IPS-15b (cell line): ENCODE results near the gene IBA57.
"Not testable (repeated sequence)": the region's sequence is repeated elsewhere in the genome, so short reads cannot be mapped to it uniquely, and the experiment has no call there.

ENCODE experiments used
- H3K27me3 ChIP-seq: one replicate; pipeline ENCODE4 v1.6.1; 2013; ENCODE audit warnings: low read length; ENCODE audit not compliant: control insufficient read depth, insufficient read depth
- H3K36me3 ChIP-seq: one replicate; pipeline ENCODE4 v1.6.1; 2013; ENCODE audit warnings: low read length; ENCODE audit not compliant: control insufficient read depth, insufficient read depth
- H3K4me1 ChIP-seq: one replicate; pipeline ENCODE4 v1.6.1; 2013; ENCODE audit warnings: mild to moderate bottlenecking, low read length; ENCODE audit not compliant: control insufficient read depth, insufficient read depth
- H3K4me3 ChIP-seq: one replicate; pipeline ENCODE4 v1.5.1; 2013; ENCODE audit warnings: low read depth, low read length
- H3K9ac ChIP-seq: one replicate; pipeline ENCODE4 v1.6.1; 2013; ENCODE audit warnings: low read depth, mild to moderate bottlenecking, low read length
- H3K9me3 ChIP-seq: one replicate; pipeline ENCODE4 v1.6.1; 2013; ENCODE audit warnings: mild to moderate bottlenecking, low read length; ENCODE audit not compliant: control insufficient read depth, insufficient read depth

IBA57 gene

DNA sequence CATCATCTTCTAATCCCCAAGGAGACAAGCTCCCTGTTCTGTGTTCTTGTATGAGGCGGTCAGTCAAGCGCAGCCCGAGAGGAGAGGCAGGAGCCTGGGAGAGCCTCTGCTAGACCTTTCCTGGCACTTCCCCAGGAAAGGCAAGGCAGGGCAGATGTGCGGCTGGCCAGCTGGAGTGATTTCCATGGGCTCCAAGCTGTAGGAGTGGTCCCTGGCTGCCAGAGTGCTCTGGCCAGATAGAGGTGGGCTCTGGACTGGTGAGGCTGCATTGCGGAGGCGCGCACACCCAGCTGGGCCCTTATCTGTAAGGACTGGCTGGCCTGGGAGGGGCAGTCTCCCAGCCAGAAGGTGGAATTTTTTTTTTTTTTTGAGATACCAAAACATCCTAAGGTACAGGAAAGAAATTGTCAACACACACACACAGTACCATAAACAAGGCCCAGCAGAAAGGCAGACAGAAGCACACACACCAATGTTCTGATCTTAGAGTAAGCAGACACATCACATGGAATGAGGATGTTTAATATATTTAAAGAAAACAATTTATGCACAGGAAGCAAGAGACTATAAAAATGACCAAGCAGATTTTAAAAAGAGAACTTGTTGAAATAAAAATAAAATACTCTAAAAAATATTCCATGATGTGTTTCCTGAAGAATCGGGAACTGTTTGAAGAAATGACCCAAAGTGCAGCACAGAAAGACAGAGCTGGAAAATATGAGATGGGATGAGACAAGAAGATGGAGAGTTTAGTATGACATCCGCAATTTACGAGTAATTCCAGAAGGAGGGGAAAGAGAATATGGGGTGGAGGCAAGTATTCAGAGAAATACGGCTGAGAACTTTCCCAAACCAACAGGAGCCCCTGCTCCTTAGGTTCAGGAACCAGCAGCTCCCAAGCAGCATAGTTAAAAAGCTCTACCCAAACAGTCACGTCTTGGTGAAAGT lies 13.4 kb downstream of the IBA57 start:
- no peak overlapping the region for H3K9ac ChIP-seq
- no peaks in the 10 kb centered on the region for H3K27me3 ChIP-seq
- no peaks in the 10 kb centered on the region for H3K4me1 ChIP-seq
- no peaks in the 10 kb centered on the region for H3K36me3 ChIP-seq
- no peaks in the 10 kb centered on the region for H3K9me3 ChIP-seq
- no peak overlapping the region for H3K4me3 ChIP-seq

DNA sequence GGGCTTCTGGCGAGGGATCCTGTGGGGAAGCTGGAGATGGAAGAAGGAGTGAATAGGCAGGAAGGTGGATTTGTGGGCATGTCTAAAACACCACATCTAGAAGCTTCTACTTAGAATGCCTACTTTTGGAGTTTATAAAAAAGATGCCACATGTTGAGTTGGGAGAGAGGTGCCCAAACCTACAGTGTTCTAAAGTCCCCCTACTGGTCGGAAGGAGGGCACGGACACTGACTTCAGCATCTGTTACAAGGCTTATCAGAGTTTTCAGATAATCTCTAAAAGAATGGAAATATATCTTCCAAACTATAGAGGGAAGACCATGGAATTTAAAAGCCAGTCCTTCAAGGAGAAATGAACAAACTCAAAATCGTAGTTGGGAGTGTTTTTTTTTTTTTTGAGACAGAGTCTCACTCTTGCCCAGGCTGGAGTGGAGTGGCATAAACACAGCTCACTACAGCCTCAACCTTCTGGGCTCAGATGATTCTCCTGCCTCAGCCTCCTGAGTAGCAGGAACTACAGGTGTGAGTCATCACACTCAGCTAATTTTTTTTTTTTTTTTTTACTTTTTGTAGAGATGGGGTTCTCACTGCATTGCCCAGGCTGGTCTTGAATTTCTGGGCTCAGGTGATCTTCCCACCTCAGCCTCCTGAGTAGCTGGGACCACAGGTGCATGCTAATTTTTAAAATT lies 14.8 kb downstream of the IBA57 start:
- Histone ChIP-seq H3K4me3 (no peak overlapping the region), H3K27me3 (no peaks in the 10 kb centered on the region), H3K9ac (no peak overlapping the region), H3K9me3 (no peaks in the 10 kb centered on the region), H3K4me1 (no peaks in the 10 kb centered on the region), H3K36me3 (no peaks in the 10 kb centered on the region)

DNA sequence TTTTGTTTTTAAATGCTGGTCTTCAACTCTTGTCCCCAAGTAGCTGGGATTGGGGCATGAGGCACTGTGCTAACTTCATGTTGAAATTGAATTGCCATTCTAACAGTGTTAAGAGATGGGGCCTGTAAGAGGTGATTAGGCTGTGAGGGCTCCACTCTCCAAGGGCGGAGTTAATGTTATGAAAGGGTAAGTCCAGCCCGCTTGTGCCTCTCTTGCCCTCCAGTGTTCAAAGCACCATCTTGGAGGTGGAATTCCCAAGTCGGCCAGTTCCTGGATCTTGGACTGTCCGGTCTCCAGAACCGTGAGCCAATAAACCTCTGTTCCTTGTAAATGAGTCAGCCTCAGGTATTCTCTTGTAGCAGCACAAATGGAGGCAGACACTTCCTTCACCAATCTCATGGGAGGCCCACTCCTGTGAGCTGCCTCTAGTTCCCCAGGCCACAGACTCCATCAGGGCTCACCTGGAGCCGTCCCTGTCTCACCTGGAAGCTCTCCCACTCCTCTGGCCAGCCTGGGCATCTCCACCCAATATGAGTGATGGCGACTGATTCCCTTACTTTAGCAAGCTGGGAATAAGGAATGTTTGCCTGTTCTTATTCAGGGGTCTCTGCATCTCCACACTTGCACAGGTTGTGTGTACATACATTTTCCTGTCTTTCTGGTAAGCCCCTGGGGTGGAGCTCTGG lies 15.5 kb downstream of the IBA57 start:
- H3K36me3 ChIP-seq: no peaks in the 10 kb centered on the region
- H3K4me1 ChIP-seq: no peaks in the 10 kb centered on the region
- H3K9me3 ChIP-seq: no peaks in the 10 kb centered on the region
- no peaks in the 10 kb centered on the region for H3K27me3 ChIP-seq
- H3K9ac ChIP-seq: no peak overlapping the region
- no peak overlapping the region for H3K4me3 ChIP-seq

DNA sequence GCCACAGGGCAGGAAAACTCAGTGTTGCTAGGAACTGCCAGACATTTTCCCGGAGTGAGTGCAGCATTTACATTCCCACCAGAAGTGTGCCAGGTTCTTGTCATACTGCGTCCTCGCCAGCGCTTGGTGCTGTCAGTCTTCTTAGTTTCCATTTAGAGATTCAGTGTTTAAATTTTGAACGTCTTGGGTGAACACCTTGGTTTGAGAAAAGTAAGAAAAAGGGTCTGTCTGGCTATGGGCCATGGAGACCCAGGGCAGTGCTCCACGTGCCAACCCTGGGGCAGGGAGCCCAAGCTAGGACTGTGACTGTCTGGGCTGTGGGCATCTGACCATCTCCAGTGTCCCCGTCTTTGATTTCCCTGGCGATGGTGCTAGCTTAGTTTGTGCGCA lies 16.0 kb downstream of the IBA57 start:
- Histone ChIP-seq H3K9ac (no peak overlapping the region), H3K4me3 (no peak overlapping the region), H3K27me3 (no peaks in the 10 kb centered on the region), H3K9me3 (no peaks in the 10 kb centered on the region), H3K36me3 (no peaks in the 10 kb centered on the region), H3K4me1 (no peaks in the 10 kb centered on the region)

DNA sequence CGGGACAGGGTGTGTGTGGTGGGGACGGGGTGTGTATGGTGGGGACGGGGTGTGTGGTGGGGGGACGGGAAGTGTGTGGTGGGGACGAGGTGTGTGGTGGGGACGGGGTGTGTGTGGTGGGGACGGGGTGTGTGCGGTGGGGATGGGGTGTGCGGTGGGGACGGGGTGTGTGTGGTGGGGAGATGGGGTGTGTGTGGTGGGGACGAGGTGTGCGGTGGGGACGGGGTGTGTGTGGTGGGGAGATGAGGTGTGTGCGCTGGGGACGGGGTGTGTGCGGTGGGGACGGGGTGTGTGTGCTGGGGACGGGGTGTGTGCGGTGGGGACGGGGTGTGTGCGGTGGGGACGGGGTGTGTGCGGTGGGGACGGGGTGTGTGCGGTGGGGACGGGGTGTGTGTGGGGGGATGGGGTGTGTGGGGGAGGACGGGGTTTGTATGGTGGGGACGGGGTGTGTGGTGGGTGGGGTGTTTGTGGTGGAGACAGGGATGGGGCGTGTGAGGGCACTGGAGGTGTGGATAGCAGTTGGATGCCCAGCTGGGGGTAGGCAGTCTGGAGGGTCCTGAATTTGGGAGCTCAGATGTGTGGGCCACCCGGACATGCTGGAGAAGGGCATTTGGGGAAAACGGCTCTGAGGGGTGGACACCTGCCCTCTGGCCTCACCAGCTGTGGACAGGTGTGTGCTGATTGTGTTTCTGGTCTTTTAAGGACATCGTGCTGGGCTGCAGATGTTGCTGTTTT lies 16.9 kb downstream of the IBA57 start:
- no peak overlapping the region for H3K9ac ChIP-seq

DNA sequence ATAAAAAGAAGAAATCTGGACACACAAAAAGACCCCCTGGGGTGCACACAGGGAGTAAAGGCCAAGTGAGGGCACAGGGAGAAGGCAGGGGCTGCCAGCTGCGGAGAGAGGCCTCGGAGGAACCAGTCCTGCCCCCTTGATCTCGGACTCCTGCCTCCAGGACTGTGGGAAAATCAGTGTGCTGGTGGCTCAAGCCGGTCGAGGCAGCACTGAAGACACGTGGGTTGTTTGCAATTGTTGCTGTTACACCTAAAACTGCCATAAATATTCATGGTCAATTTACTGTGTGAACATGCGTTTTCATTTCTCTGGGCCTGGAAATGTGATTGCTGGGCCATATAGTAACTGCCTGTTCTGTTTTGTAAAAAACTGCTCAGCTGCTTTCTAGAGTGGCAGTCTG lies 18.5 kb downstream of the IBA57 start:
- Histone ChIP-seq H3K9me3 (no peaks in the 10 kb centered on the region), H3K36me3 (no peaks in the 10 kb centered on the region), H3K9ac (no peak overlapping the region), H3K27me3 (no peaks in the 10 kb centered on the region), H3K4me3 (no peak overlapping the region), H3K4me1 (no peaks in the 10 kb centered on the region)

More for the DNA sequence above, 16.9 kb downstream of the IBA57 start:
- Histone ChIP-seq H3K4me1 (no peaks in the 10 kb centered on the region), H3K36me3 (no peaks in the 10 kb centered on the region), H3K27me3 (no peaks in the 10 kb centered on the region), H3K4me3 (no peak overlapping the region), H3K9me3 (no peaks in the 10 kb centered on the region)

DNA sequence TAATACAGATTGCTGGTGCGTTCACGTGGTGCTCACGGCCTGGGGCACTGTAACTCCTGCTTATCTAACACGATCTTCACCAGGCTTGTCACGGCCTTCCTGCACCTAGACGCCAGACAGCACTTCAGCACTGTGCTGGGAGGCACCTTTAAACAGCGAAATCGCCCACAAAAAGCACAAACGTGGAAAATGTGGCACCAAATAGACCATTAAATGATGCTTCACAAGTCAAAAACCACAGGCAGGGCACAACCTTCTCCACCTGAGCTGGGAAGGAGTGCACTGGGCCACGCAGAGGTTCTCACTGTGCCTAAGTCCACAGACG lies 20.0 kb downstream of the IBA57 start:
- no peak overlapping the region for H3K9ac ChIP-seq
- H3K27me3 ChIP-seq: no peaks in the 10 kb centered on the region
- no peaks in the 10 kb centered on the region for H3K36me3 ChIP-seq
- no peaks in the 10 kb centered on the region for H3K4me1 ChIP-seq
- no peaks in the 10 kb centered on the region for H3K9me3 ChIP-seq
- no peak overlapping the region for H3K4me3 ChIP-seq

DNA sequence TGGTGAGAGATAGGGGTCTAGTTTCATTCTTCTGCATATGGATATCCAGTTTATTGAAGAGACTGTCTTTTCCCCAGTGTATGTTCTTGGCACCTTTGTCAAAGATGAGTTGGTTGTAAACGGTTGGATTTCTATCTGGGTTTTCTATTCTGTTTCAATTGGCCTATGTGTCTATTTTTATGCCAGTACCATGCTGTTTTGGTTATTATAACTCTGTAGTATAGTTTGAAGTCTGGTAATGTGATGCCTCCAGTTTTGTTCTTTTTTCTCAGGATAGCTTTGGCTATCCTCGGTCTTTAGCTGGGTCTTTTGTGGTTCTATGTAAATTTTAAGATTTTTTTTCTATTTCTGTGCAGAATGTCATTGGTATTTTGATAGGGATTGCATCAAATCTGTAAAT lies 22.6 kb downstream of the IBA57 start:
- not testable (repeated sequence) for H3K9ac ChIP-seq, H3K36me3 ChIP-seq, H3K27me3 ChIP-seq, H3K4me1 ChIP-seq, H3K9me3 ChIP-seq, H3K4me3 ChIP-seq

DNA sequence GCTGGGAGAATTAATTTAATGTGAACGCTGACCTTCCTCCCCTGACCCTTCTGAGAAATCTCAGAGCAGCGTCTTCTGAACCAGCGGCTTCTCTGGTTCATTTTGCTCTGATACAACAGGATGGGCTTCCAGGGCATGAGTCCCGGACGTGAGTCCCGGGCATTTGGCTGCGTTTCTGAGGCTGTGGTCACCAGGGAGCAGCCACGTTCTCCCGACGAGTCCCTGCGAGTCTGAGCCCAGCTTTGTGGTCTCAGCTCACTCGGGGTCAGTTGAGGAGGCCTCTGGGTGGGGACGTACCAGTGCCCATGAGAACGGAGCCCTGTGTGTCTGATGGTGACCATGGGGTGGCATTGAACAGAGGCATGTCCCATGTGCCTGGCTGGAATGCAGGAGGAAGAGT lies 24.6 kb downstream of the IBA57 start:
- no peaks in the 10 kb centered on the region for H3K27me3 ChIP-seq
- no peaks in the 10 kb centered on the region for H3K36me3 ChIP-seq
- H3K9ac ChIP-seq: no peak overlapping the region
- no peaks in the 10 kb centered on the region for H3K9me3 ChIP-seq
- H3K4me3 ChIP-seq: no peak overlapping the region
- H3K4me1 ChIP-seq: no peaks in the 10 kb centered on the region

DNA sequence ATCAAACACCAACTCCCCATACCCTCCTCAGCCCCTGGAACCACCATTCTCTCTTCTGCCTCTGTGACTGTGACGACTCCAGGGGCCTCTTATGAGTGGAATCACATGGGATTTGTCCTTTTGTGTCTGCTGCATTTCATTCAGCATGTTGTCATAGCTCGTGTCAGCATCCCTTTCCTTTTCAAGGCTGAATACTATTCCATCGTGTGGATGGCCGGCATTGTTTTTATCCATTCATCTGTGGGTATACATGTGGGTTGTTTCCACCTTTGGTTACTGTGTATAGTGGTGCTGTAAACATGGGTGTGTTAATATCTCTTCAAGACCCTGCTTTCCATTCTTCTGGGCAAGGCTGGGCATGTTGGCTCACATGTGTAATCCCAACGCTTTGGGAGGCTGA lies 25.2 kb downstream of the IBA57 start:
- H3K27me3 ChIP-seq: no peaks in the 10 kb centered on the region
- H3K36me3 ChIP-seq: no peaks in the 10 kb centered on the region

DNA sequence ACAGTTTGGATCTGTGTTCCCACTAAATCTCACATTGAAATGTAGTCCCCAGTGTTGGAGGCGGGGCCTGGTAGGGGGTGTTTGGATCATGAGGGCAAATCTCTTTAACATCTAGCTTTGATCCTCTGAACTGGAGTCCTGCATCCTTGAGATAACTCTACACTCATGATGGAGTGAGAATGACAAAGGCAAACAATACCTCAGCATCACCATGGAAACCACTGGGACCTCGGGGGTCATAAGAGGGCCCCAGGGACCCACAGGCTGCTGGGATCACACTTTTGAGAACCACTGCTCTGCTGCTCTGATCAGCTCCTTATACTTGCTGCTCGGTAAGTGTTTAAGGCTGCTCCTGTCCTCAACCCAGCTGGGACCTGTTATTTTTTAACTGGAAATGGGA lies 28.8 kb downstream of the IBA57 start:
- no peak overlapping the region for H3K4me3 ChIP-seq
- H3K9me3 ChIP-seq: no peaks in the 10 kb centered on the region
- H3K9ac ChIP-seq: no peak overlapping the region
- H3K4me1 ChIP-seq: no peaks in the 10 kb centered on the region
- no peaks in the 10 kb centered on the region for H3K27me3 ChIP-seq
- H3K36me3 ChIP-seq: no peaks in the 10 kb centered on the region

More for the DNA sequence above, 25.2 kb downstream of the IBA57 start:
- Histone ChIP-seq H3K9ac (no peak overlapping the region), H3K4me1 (no peaks in the 10 kb centered on the region), H3K4me3 (no peak overlapping the region), H3K9me3 (no peaks in the 10 kb centered on the region)
